ENCODE data around the gene ITIH4. TPM values are rescaled to one million over a fixed set of nuclear protein-coding genes. Genes with fewer than 3 reads are reported as not detected.

The ITIH4 gene
- polyA plus RNA-seq = 1 to 10 TPM; 2.5 to 6.7 TPM

- H3K27ac ChIP-seq (ENCODE audit: low read depth in 2 of 2, low read length in 1 of 2) = peak within 1 kb of the TSS in 1 of 2 donors; percentile 17
- peaks cover 2 to 3% of the 10 kb centered on the region in 2 donors for H3K4me1 ChIP-seq (ENCODE audit: control insufficient read depth in 2 of 2, insufficient read depth in 2 of 2, low read length in 1 of 2)
These were observed at the start of gene ITIH4 for GRCh38 chr3:52830535-52831258. ITIH4 (minus strand) TSS chr3:52830672; CDS start chr3:52830642, 30 bp downstream.

GRCh38 chr3:52880047-52880446 lies 49.6 kb upstream of the ITIH4 start:
- H3K27ac ChIP-seq (ENCODE audit: low read depth in 2 of 2, low read length in 1 of 2) = no peak overlapping the region
- WGBS, 2 donors = 89 to 92% methylated on average over 5 of the region's 5 CpGs
- no peaks in the 10 kb centered on the region for H3K36me3 ChIP-seq (ENCODE audit: control insufficient read depth in 2 of 2, insufficient read depth in 2 of 2, low read length in 1 of 2)
- H3K27me3 ChIP-seq (ENCODE audit: control insufficient read depth in 1 of 2, insufficient read depth in 2 of 2, low read length in 2 of 2) = no peaks in the 10 kb centered on the region
- H3K9me3 ChIP-seq (ENCODE audit: control insufficient read depth in 2 of 2, insufficient read depth in 1 of 2, low read depth in 1 of 2, low read length in 1 of 2) = no peaks in the 10 kb centered on the region
- H3K4me1 ChIP-seq (ENCODE audit: control insufficient read depth in 2 of 2, insufficient read depth in 2 of 2, low read length in 1 of 2) = peaks cover 0 to 3% of the 10 kb centered on the region in 2 donors
- no peak overlapping the region for H3K4me3 ChIP-seq (ENCODE audit: low read depth in 1 of 2, low read length in 2 of 2)

More at GRCh38 chr3:52830535-52831258, at the start of gene ITIH4:
- Histone ChIP-seq H3K4me3 (ENCODE audit: low read depth in 1 of 2, low read length in 2 of 2) (no peak within 1 kb of the TSS), H3K27me3 (ENCODE audit: control insufficient read depth in 1 of 2, insufficient read depth in 2 of 2, low read length in 2 of 2) (no peaks in the 10 kb centered on the region), H3K9me3 (ENCODE audit: control insufficient read depth in 2 of 2, insufficient read depth in 1 of 2, low read depth in 1 of 2, low read length in 1 of 2) (peaks cover 0 to 4% of the 10 kb centered on the region in 2 donors), H3K36me3 (ENCODE audit: control insufficient read depth in 2 of 2, insufficient read depth in 2 of 2, low read length in 1 of 2) (peaks cover 0 to 2% of the 10 kb centered on the region in 2 donors)
- 73 to 78% methylated on average over 16 of the region's 16 CpGs for WGBS, 2 donors

- Histone ChIP-seq H3K36me3 (ENCODE audit: control insufficient read depth in 2 of 2, insufficient read depth in 2 of 2, low read length in 1 of 2) (no peaks in the 10 kb centered on the region), H3K9me3 (ENCODE audit: control insufficient read depth in 2 of 2, insufficient read depth in 1 of 2, low read depth in 1 of 2, low read length in 1 of 2) (no peaks in the 10 kb centered on the region), H3K4me3 (ENCODE audit: low read depth in 1 of 2, low read length in 2 of 2) (no peak overlapping the region), H3K27me3 (ENCODE audit: control insufficient read depth in 1 of 2, insufficient read depth in 2 of 2, low read length in 2 of 2) (no peaks in the 10 kb centered on the region), H3K27ac (ENCODE audit: low read depth in 2 of 2, low read length in 1 of 2) (no peak overlapping the region), H3K4me1 (ENCODE audit: control insufficient read depth in 2 of 2, insufficient read depth in 2 of 2, low read length in 1 of 2) (peaks cover 0 to 3% of the 10 kb centered on the region in 2 donors)
- 86 to 96% methylated on average over 4 of the region's 4 CpGs for WGBS, 2 donors
These were observed 49.1 kb upstream of the ITIH4 start for GRCh38 chr3:52879581-52879980.

- WGBS, 2 donors = 94 to 97% methylated on average over 4 of the region's 4 CpGs
- H3K27ac ChIP-seq (ENCODE audit: low read depth in 2 of 2, low read length in 1 of 2) = no peak overlapping the region
- peaks cover 0 to 3% of the 10 kb centered on the region in 2 donors for H3K4me1 ChIP-seq (ENCODE audit: control insufficient read depth in 2 of 2, insufficient read depth in 2 of 2, low read length in 1 of 2)
- no peaks in the 10 kb centered on the region for H3K9me3 ChIP-seq (ENCODE audit: control insufficient read depth in 2 of 2, insufficient read depth in 1 of 2, low read depth in 1 of 2, low read length in 1 of 2)
- H3K4me3 ChIP-seq (ENCODE audit: low read depth in 1 of 2, low read length in 2 of 2) = no peak overlapping the region
- H3K36me3 ChIP-seq (ENCODE audit: control insufficient read depth in 2 of 2, insufficient read depth in 2 of 2, low read length in 1 of 2) = no peaks in the 10 kb centered on the region
- H3K27me3 ChIP-seq (ENCODE audit: control insufficient read depth in 1 of 2, insufficient read depth in 2 of 2, low read length in 2 of 2) = no peaks in the 10 kb centered on the region
These were observed 48.6 kb upstream of the ITIH4 start for GRCh38 chr3:52879090-52879489.

- H3K9me3 ChIP-seq (ENCODE audit: control insufficient read depth in 2 of 2, insufficient read depth in 1 of 2, low read depth in 1 of 2, low read length in 1 of 2) = no peaks in the 10 kb centered on the region
- H3K27ac ChIP-seq (ENCODE audit: low read depth in 2 of 2, low read length in 1 of 2) = no peak overlapping the region
- WGBS, 2 donors = 86 to 96% methylated on average over 3 of the region's 3 CpGs
- no peak overlapping the region for H3K4me3 ChIP-seq (ENCODE audit: low read depth in 1 of 2, low read length in 2 of 2)
- peaks cover 0 to 3% of the 10 kb centered on the region in 2 donors for H3K4me1 ChIP-seq (ENCODE audit: control insufficient read depth in 2 of 2, insufficient read depth in 2 of 2, low read length in 1 of 2)
- H3K27me3 ChIP-seq (ENCODE audit: control insufficient read depth in 1 of 2, insufficient read depth in 2 of 2, low read length in 2 of 2) = no peaks in the 10 kb centered on the region
- no peaks in the 10 kb centered on the region for H3K36me3 ChIP-seq (ENCODE audit: control insufficient read depth in 2 of 2, insufficient read depth in 2 of 2, low read length in 1 of 2)
These were observed 46.6 kb upstream of the ITIH4 start for GRCh38 chr3:52877085-52877484.

- H3K36me3 ChIP-seq (ENCODE audit: control insufficient read depth in 2 of 2, insufficient read depth in 2 of 2, low read length in 1 of 2) = no peaks in the 10 kb centered on the region
- H3K4me1 ChIP-seq (ENCODE audit: control insufficient read depth in 2 of 2, insufficient read depth in 2 of 2, low read length in 1 of 2) = no peaks in the 10 kb centered on the region
- H3K27me3 ChIP-seq (ENCODE audit: control insufficient read depth in 1 of 2, insufficient read depth in 2 of 2, low read length in 2 of 2) = no peaks in the 10 kb centered on the region
- no peaks in the 10 kb centered on the region for H3K9me3 ChIP-seq (ENCODE audit: control insufficient read depth in 2 of 2, insufficient read depth in 1 of 2, low read depth in 1 of 2, low read length in 1 of 2)
- H3K4me3 ChIP-seq (ENCODE audit: low read depth in 1 of 2, low read length in 2 of 2) = no peak overlapping the region
- 88 to 89% methylated on average over 9 of the region's 9 CpGs for WGBS, 2 donors
- H3K27ac ChIP-seq (ENCODE audit: low read depth in 2 of 2, low read length in 1 of 2) = no peak overlapping the region
These were observed 44.6 kb upstream of the ITIH4 start for GRCh38 chr3:52874864-52875587.

GRCh38 chr3:52874160-52874701 lies 43.8 kb upstream of the ITIH4 start:
- WGBS, 2 donors = 75 to 85% methylated on average over 5 of the region's 5 CpGs
- Histone ChIP-seq H3K27ac (ENCODE audit: low read depth in 2 of 2, low read length in 1 of 2) (no peak overlapping the region), H3K4me1 (ENCODE audit: control insufficient read depth in 2 of 2, insufficient read depth in 2 of 2, low read length in 1 of 2) (no peaks in the 10 kb centered on the region), H3K27me3 (ENCODE audit: control insufficient read depth in 1 of 2, insufficient read depth in 2 of 2, low read length in 2 of 2) (no peaks in the 10 kb centered on the region), H3K36me3 (ENCODE audit: control insufficient read depth in 2 of 2, insufficient read depth in 2 of 2, low read length in 1 of 2) (no peaks in the 10 kb centered on the region), H3K9me3 (ENCODE audit: control insufficient read depth in 2 of 2, insufficient read depth in 1 of 2, low read depth in 1 of 2, low read length in 1 of 2) (no peaks in the 10 kb centered on the region), H3K4me3 (ENCODE audit: low read depth in 1 of 2, low read length in 2 of 2) (no peak overlapping the region)

- Histone ChIP-seq H3K36me3 (ENCODE audit: control insufficient read depth in 2 of 2, insufficient read depth in 2 of 2, low read length in 1 of 2) (no peaks in the 10 kb centered on the region), H3K27ac (ENCODE audit: low read depth in 2 of 2, low read length in 1 of 2) (no peak overlapping the region), H3K4me3 (ENCODE audit: low read depth in 1 of 2, low read length in 2 of 2) (no peak overlapping the region), H3K27me3 (ENCODE audit: control insufficient read depth in 1 of 2, insufficient read depth in 2 of 2, low read length in 2 of 2) (no peaks in the 10 kb centered on the region), H3K9me3 (ENCODE audit: control insufficient read depth in 2 of 2, insufficient read depth in 1 of 2, low read depth in 1 of 2, low read length in 1 of 2) (no peaks in the 10 kb centered on the region), H3K4me1 (ENCODE audit: control insufficient read depth in 2 of 2, insufficient read depth in 2 of 2, low read length in 1 of 2) (no peaks in the 10 kb centered on the region)
- WGBS, 2 donors = 72 to 75% methylated on average over 8 of the region's 8 CpGs
These were observed 43.1 kb upstream of the ITIH4 start for GRCh38 chr3:52873433-52874159.

GRCh38 chr3:52872245-52872644 lies 41.8 kb upstream of the ITIH4 start:
- Histone ChIP-seq H3K36me3 (ENCODE audit: control insufficient read depth in 2 of 2, insufficient read depth in 2 of 2, low read length in 1 of 2) (no peaks in the 10 kb centered on the region), H3K4me3 (ENCODE audit: low read depth in 1 of 2, low read length in 2 of 2) (no peak overlapping the region), H3K27ac (ENCODE audit: low read depth in 2 of 2, low read length in 1 of 2) (no peak overlapping the region), H3K4me1 (ENCODE audit: control insufficient read depth in 2 of 2, insufficient read depth in 2 of 2, low read length in 1 of 2) (no peaks in the 10 kb centered on the region), H3K27me3 (ENCODE audit: control insufficient read depth in 1 of 2, insufficient read depth in 2 of 2, low read length in 2 of 2) (no peaks in the 10 kb centered on the region), H3K9me3 (ENCODE audit: control insufficient read depth in 2 of 2, insufficient read depth in 1 of 2, low read depth in 1 of 2, low read length in 1 of 2) (no peaks in the 10 kb centered on the region)
- WGBS, 2 donors = 83 to 90% methylated on average over 3 of the region's 3 CpGs

All from esophagus (tissue), 2 donors.